PFSK-1 (cell line): Measurements from ENCODE around the gene ZNF283.

Experiments used
- FOXP2 ChIP-seq: optimal IDR thresholded peaks from 2 replicates; pipeline ENCODE3; 2011; ENCODE audit warnings: borderline replicate concordance, control low read depth, inconsistent platforms; ENCODE audit not compliant: insufficient read depth; ENCODE audit errors: extremely low read length, extremely low read depth
- POLR2AphosphoS5 ChIP-seq: IDR thresholded peaks from 2 replicates; pipeline ENCODE4 v1.6.1; 2012; ENCODE audit warnings: low read depth, mild to moderate bottlenecking, control low read depth, low read length, moderate library complexity
- SIN3A ChIP-seq: IDR thresholded peaks from 2 replicates; pipeline ENCODE4 v1.6.1; 2012; ENCODE audit warnings: mild to moderate bottlenecking, low read length, moderate library complexity, borderline replicate concordance; ENCODE audit not compliant: insufficient read depth
- TAF1 ChIP-seq: IDR thresholded peaks from 2 replicates; pipeline ENCODE4 v1.6.1; 2012; ENCODE audit warnings: low read length, control low read depth, borderline replicate concordance; ENCODE audit not compliant: insufficient read depth
- TF ChIP-seq, protein P1 (sequence below), 2 experiments: IDR thresholded peaks; 2 replicates each; pipeline versions ENCODE4 v1.6.1 to v1.8.0; 2011 to 2012; ENCODE audit warnings: low read depth in 2 of 2, low read length in 2 of 2, control low read depth in 1 of 2, inconsistent platforms in 1 of 2, mild to moderate bottlenecking in 1 of 2, moderate library complexity in 1 of 2; ENCODE audit not compliant: insufficient read depth in 1 of 2

Gene ZNF283

DNA sequence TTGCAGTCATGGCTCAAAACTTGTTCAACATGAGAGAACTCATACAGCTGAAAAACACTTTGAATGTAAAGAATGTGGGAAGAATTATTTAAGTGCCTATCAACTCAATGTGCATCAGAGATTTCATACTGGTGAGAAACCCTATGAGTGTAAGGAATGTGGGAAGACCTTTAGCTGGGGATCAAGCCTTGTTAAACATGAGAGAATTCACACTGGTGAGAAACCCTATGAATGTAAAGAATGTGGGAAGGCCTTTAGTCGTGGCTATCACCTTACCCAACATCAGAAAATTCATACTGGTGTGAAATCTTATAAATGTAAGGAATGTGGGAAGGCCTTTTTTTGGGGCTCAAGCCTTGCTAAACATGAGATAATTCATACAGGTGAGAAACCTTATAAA is 20.1 kb downstream of the ZNF283 start:
- TF ChIP-seq, protein P1, sequence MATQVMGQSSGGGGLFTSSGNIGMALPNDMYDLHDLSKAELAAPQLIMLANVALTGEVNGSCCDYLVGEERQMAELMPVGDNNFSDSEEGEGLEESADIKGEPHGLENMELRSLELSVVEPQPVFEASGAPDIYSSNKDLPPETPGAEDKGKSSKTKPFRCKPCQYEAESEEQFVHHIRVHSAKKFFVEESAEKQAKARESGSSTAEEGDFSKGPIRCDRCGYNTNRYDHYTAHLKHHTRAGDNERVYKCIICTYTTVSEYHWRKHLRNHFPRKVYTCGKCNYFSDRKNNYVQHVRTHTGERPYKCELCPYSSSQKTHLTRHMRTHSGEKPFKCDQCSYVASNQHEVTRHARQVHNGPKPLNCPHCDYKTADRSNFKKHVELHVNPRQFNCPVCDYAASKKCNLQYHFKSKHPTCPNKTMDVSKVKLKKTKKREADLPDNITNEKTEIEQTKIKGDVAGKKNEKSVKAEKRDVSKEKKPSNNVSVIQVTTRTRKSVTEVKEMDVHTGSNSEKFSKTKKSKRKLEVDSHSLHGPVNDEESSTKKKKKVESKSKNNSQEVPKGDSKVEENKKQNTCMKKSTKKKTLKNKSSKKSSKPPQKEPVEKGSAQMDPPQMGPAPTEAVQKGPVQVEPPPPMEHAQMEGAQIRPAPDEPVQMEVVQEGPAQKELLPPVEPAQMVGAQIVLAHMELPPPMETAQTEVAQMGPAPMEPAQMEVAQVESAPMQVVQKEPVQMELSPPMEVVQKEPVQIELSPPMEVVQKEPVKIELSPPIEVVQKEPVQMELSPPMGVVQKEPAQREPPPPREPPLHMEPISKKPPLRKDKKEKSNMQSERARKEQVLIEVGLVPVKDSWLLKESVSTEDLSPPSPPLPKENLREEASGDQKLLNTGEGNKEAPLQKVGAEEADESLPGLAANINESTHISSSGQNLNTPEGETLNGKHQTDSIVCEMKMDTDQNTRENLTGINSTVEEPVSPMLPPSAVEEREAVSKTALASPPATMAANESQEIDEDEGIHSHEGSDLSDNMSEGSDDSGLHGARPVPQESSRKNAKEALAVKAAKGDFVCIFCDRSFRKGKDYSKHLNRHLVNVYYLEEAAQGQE (IDR thresholded peaks at IDR 0.05; ENCODE audit: insufficient read depth in 1 of 2, low read depth in 2 of 2, low read length in 2 of 2) = no peak
- TF ChIP-seq SIN3A (no peak), TAF1 (no peak), FOXP2 (no peak), POLR2AphosphoS5 (no peak)

GRCh38 chr19:43847884-43848283 is 20.8 kb downstream of the ZNF283 start:
- no peak for TF ChIP-seq FOXP2
- TF ChIP-seq POLR2AphosphoS5 = no peak
- TF ChIP-seq, protein P1 (IDR thresholded peaks at IDR 0.05; ENCODE audit: insufficient read depth in 1 of 2, low read depth in 2 of 2, low read length in 2 of 2) = no peak
- no peak for TF ChIP-seq TAF1
- no peak for TF ChIP-seq SIN3A

- no peak for TF ChIP-seq FOXP2
- no peak for TF ChIP-seq POLR2AphosphoS5
- TF ChIP-seq SIN3A = no peak
- TF ChIP-seq TAF1 = no peak
- TF ChIP-seq, protein P1 (IDR thresholded peaks at IDR 0.05; ENCODE audit: insufficient read depth in 1 of 2, low read depth in 2 of 2, low read length in 2 of 2) = no peak
Observed at GRCh38 chr19:43848821-43849220, 21.7 kb downstream of the ZNF283 start.

DNA sequence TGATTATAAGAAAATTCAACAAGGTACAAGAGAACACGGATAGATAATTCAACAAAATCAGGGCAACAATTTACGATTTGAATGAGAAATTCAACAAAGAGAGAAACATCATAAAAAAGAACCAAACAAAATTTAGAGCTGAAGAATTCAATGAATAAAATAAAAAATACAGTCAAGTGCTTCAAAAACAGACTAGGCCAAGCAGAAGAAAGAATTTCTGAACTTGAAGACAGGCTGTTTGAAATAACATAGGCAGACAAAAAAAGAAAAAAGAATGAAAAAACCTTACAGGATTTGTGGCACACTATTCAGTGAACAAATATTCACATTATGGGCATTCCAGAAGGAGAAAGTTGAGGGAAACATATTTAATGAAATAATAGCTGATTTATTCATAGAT is 31.1 kb downstream of the ZNF283 start:
- TF ChIP-seq POLR2AphosphoS5 (no peak), FOXP2 (no peak), SIN3A (no peak), TAF1 (no peak)
- TF ChIP-seq, protein P1 (IDR thresholded peaks at IDR 0.05; ENCODE audit: insufficient read depth in 1 of 2, low read depth in 2 of 2, low read length in 2 of 2) = no peak

DNA sequence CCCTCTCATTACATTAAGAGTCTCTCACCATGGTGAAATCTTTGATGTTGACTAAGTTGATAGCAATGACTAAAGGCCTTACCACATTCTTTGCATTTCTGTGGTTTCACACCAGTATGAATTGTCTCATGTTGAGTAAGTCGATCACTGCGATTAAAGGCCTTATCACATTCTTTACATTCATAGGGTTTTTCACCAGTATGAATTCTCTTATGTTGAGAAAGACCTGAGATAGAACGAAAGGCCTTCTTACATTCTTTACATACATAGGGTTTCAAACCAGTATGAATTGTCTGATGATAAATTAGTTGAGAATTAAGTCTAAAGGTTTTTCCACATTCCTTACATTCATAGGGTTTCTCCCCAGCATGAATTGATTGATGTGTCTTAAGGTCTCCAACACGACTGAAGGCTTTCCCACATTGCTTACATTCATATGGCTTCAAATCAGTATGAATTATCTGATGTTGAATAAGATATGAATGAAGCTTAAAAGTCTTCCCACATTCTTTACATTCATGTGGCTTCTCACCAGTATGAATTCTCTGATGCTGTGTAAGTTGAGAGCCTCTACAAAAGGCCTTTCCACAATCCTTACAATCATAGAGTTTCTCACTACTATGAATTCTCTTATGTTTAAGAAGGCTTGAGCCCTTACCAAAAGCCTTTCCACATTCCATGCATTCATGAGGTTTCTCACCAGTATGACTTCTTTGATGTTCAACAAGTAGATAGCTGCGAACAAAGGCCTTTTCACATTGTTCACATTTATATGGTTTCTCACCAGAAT is 45.6 kb downstream of the ZNF283 start:
- TF ChIP-seq, protein P1 (IDR thresholded peaks at IDR 0.05; ENCODE audit: insufficient read depth in 1 of 2, low read depth in 2 of 2, low read length in 2 of 2) = no peak
- no peak for TF ChIP-seq FOXP2
- TF ChIP-seq SIN3A = no peak
- no peak for TF ChIP-seq TAF1
- TF ChIP-seq POLR2AphosphoS5 = no peak
